HG03139 (cell line): Measurements from ENCODE around the gene FRS3.
A peak's percentile ranks its signal among the peaks of the same experiment; 100 is the strongest.

Experiments used
- ATAC-seq: cut with Tn5 transposase; IDR thresholded peaks from one replicate; pipeline ENCODE4 v1.9.1; 2021; ENCODE audit not compliant: unreplicated experiment

Gene FRS3

DNA sequence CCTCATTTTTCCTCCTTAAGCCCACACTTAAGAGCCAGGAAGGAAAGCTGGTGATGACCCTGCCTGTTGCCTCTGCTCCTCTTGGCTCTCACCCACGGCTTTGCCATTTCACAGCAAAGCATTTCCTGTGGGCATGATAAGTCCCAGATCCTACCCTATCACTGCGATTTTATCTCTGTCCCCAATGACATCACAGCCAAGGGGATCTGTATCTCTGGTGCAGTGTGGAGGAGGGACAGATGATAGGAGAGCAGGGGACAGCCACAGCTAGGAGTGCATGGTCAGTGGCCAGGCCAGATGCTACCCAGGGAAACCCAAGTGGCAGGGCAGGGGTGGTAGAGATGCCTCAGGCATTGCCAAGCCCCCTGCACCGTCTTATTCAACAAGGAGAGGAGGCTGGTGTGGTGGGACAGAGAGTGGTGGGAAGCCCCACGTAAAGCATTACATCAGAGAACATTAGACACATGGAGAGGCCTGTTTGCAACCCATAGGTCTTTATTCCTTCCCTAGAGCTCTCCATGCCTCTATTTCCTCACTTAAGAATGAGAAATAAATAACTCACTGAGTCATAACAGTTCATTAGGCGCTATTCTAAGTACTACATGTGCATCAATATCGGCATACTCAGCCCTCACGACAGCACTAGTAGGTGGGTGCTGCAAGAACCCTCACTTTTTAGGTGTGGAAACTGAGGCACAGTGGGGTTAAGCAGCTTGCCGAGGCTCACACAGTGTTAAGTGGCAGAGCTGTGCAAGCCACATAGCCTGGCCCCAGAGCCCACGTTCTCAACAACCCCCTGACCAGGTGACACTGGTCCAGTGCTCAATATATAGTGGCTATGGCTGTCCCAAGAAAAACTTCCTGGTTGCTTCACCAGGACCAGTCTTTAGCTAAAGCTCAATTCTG lies 48.9 kb downstream of the FRS3 start:
- ATAC-seq, result no peak

- ATAC-seq, result no peak
Measured at GRCh38 chr6:41729624-41730023, 50.1 kb downstream of the FRS3 start.

- no peak for ATAC-seq
Measured at GRCh38 chr6:41728954-41729353, 50.7 kb downstream of the FRS3 start.

- no peak for ATAC-seq
Measured at GRCh38 chr6:41728073-41728936, 51.4 kb downstream of the FRS3 start.

- no peak for ATAC-seq
Measured at GRCh38 chr6:41727705-41728072, 52.0 kb downstream of the FRS3 start.

GRCh38 chr6:41726876-41727275 lies 52.8 kb downstream of the FRS3 start:
- ATAC-seq, result no peak

- no peak for ATAC-seq
Measured at GRCh38 chr6:41724586-41725501, 54.9 kb downstream of the FRS3 start.

- ATAC-seq, result no peak
Measured at GRCh38 chr6:41724228-41724580, 55.5 kb downstream of the FRS3 start.

GRCh38 chr6:41723530-41724227 lies 56.0 kb downstream of the FRS3 start:
- peak; percentile 58 for ATAC-seq

DNA sequence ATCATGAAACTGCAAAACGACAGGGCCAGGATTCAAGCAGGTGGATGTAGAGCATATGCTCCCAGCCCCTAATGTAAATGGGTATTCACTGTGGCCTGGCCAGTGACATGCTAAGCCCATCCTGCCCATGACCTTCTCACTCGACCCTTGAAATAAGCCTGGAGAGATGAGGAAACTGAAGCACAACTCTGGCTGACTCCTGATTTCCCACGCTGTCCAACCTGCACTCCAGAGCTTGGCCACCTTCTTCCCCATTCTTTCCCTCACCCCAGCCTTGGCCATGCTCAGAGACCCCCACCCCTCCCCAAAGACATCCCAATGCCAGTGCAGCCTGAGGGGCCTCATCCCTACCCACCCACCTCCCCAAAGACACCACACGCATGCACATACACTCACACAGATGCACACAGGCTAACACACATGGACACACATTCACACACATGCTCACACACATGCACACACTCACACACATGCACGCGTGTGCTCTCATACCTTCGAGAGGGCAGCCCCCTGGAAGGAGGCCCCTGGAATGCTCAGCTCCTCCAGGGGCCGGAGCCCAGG lies 56.7 kb downstream of the FRS3 start:
- no peak for ATAC-seq

DNA sequence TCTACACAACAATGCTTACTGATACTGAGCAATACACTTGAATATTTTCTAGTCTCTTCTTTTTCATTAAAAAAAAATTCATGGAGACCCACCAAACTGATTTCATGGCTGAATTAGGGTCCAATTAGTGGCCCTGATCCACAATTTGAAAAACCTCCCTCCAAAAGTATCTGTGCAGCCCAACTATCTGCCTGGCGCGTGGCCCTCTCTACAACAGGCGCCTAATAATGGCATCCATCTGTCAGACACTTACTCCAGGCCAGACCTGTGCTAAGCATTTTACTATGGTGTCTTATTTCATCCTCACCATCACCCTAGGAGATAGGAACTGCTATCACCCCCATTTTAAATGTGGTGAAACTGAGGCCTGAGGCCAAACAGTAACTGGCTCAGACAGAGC lies 58.3 kb downstream of the FRS3 start:
- ATAC-seq, result no peak

GRCh38 chr6:41720783-41721182 lies 58.9 kb downstream of the FRS3 start:
- no peak for ATAC-seq

DNA sequence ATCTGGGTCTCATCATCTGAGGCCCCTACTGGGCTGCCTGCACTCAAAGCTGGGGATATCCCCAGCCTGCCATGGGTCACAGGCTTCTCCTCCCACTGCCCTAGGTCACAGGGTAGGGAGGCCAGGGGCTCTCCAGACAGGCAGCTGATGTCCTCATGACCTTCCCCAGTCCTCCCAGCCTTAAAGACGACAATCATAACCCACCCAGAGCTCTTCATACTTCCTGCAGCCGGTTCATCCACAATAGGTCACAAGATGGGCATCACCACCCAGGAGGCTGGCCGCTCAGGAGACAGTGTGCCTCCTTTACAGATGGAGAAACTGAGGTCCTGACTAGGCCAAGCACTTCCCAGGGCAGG lies 59.5 kb downstream of the FRS3 start:
- ATAC-seq, result no peak
